Heart left ventricle (tissue), 16 donors: ENCODE data around the gene LAMB4. TPM values are rescaled to one million over a fixed set of nuclear protein-coding genes. Genes with fewer than 3 reads are reported as not detected.

Source experiments
- ATAC-seq, 4 donors: fragments of 200-7000 bp; cut with Tn5 transposase; one replicate each; pipeline ENCODE4 v1.9.1; 2020 to 2022; ENCODE audit warnings: moderate library complexity in 4 of 4, mild to moderate bottlenecking in 3 of 4, moderate number of reproducible peaks in 1 of 4
- DNase-seq, 5 donors: peaks; one replicate each; pipeline ENCODE4 v3.0.0-alpha.2; 2020
- H3K27ac ChIP-seq, 12 donors: fragments of 200-600 bp; sonication (generic) in 4 of 12; one replicate each; pipeline versions ENCODE4 v1.5.0 to v1.8.0; 2016 to 2022; ENCODE audit warnings: mild to moderate bottlenecking in 2 of 12
- H3K27me3 ChIP-seq, 9 donors: fragments of 200-600 bp; sonication (generic) in 2 of 9; one replicate each; pipeline versions ENCODE4 v1.5.1 to v1.8.0; 2016 to 2022; ENCODE audit warnings: mild to moderate bottlenecking in 3 of 9
- H3K36me3 ChIP-seq, 9 donors: fragments of 200-600 bp; sonication (generic) in 2 of 9; one replicate each; pipeline versions ENCODE4 v1.5.0 to v1.8.0; 2018 to 2022; ENCODE audit warnings: mild to moderate bottlenecking in 2 of 9
- H3K4me1 ChIP-seq, 12 donors: fragments of 200-600 bp; sonication (generic) in 4 of 12; one replicate each; pipeline versions ENCODE4 v1.5.0 to v1.8.0; 2016 to 2022; ENCODE audit warnings: mild to moderate bottlenecking in 3 of 12
- H3K4me3 ChIP-seq, 12 donors: fragments of 200-600 bp; sonication (generic) in 4 of 12; one replicate each; pipeline versions ENCODE4 v1.5.0 to v1.8.0; 2017 to 2022; ENCODE audit warnings: mild to moderate bottlenecking in 9 of 12, moderate library complexity in 4 of 12
- H3K9me3 ChIP-seq, 12 donors: fragments of 200-600 bp; sonication (generic) in 4 of 12; one replicate each; pipeline versions ENCODE4 v1.5.0 to v1.8.0; 2016 to 2022; ENCODE audit warnings: mild to moderate bottlenecking in 1 of 12
- CTCF ChIP-seq, 12 donors: fragments of 200-600 bp; sonication (generic) in 4 of 12; IDR thresholded peaks; one replicate each; pipeline versions ENCODE4 v1.5.0 to v1.8.0; 2018 to 2022; ENCODE audit warnings: antibody characterized with exemption in 12 of 12, mild to moderate bottlenecking in 5 of 12
- POLR2A ChIP-seq, 2 donors: fragments of 450-650 bp; IDR thresholded peaks; one replicate each; pipeline ENCODE4 v1.6.1; 2017; ENCODE audit warnings: antibody characterized with exemption in 2 of 2, mild to moderate bottlenecking in 2 of 2, moderate library complexity in 2 of 2
- WGBS, 4 donors: extraction: QIAGEN DNeasy Blood & Tissue Kit in 2 of 4; methylation state at CpG; one replicate each; pipeline versions ENCODE4 v1.1.5 to v1.1.7; 2013 to 2018; 5-methylcytosine and 5-hydroxymethylcytosine counted together
- intact Hi-C, 10 donors: fragments of 100-400 bp; cut with DNase I; formaldehyde crosslinking; loops; one replicate each; pipeline versions ENCODE4 v1.11.1 to v1.14.2; 2022
- polyA plus RNA-seq, 2 donors: library from polyadenylated mRNA; stranded (reverse); fragments of 200-250 nt; gene quantifications; one replicate each; pipeline ENCODE4 v1.2.3, GENCODE V29; 2013
- total RNA-seq, 9 donors: library from RNA; depleted of rRNA in 2 of 9; stranded (reverse); fragments of >200 nt in 2 of 9; fragmentation: NEBNext Ultra II Directional in 3 of 9; extraction: Animal tissue kit (Norgen Biotek cat#: 25700) in 3 of 9; gene quantifications; one replicate each; pipeline versions ENCODE4 v1.1.0 to v1.2.4, GENCODE V29; 2016 to 2023
- donor health status: ischemic (EF 13 %, LVEDD 7.1; RV severe dilation, severe dysfunction).
- donor health status: healthy with polysubstance abuse.
- donor health status: DM: no; HTN: yes; CAD: no.
- donor health status: DM: no; HTN: no; CAD: no.
- donor health status: ischemic (EF 25% LVEDD 6.9; RV normal size, moderate dysfunction).
- donor health status: ischemic (EF 25% LVEDD 5.7; RV mildly dilated, moderate dysfunction).
- donor health status: healthy.
- donor health status: DM: yes; HTN: yes; CAD: no.
- donor health status: ischemic (EF 35%, LVEDD 5.7; RV mildly dilated, moderate dysfunction).
- donor health status: nonischemic (EF 11% LVEDD 7.7; RV severe dilation, severe dysfunction).
- donor health status: DM: yes; HTN: yes; CAD: no.
- donor health status: PGD.
- donor health status: ischemic (EF 29% LVEDD 5.4; RV normal size, mild dysfunction).
- donor health status: nonischemic (EF 23%, LVEDD 6.1; RV moderate dilation, normal function).

Gene LAMB4
- total and polyA plus RNA-seq, 11 donors: 0.19 to 0.31 (median 0.26) TPM; not detected in 4

DNA sequence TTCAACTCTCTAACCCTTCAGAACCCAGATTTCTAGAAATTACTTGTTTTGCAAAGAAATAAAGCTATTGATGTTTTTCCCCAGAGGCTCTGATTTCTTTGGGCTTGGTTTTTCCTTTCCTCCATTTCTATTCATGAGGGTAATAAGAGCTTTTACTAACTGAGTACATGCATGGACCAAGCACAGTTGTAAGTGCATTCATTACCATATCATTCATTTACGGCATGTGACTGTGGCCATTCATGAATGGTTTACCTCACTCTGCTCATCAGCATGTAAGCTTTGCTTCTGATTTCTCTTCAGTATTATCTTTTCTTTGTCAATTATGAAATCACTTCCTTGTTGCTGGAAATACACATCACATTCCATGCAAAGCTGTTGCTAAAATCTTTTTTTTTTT lies 42.4 kb downstream of the LAMB4 start:
- intact Hi-C loops: no loop called here
- Histone ChIP-seq H3K36me3 (no peaks in the 10 kb centered on the region), H3K4me1 (no peaks in the 10 kb centered on the region), H3K27ac (no peak overlapping the region), H3K9me3 (no peaks in the 10 kb centered on the region), H3K27me3 (no peaks in the 10 kb centered on the region), H3K4me3 (no peak overlapping the region)
- no peak for DNase-seq
- no peak for ATAC-seq
- WGBS, 4 donors: 94 to 100% (median 96%) methylated on average over 1 of the region's 1 CpG
- no peak for TF ChIP-seq POLR2A (IDR thresholded peaks at IDR 0.05)
- no peak for TF ChIP-seq CTCF (IDR thresholded peaks at IDR 0.05)

- Histone ChIP-seq H3K4me1 (no peaks in the 10 kb centered on the region), H3K27me3 (no peaks in the 10 kb centered on the region), H3K27ac (no peak overlapping the region), H3K4me3 (no peak overlapping the region), H3K36me3 (no peaks in the 10 kb centered on the region), H3K9me3 (peaks cover 0 to 2% (median 0%) of the 10 kb centered on the region in 12 donors)
- TF ChIP-seq CTCF (IDR thresholded peaks at IDR 0.05) (no peak), POLR2A (IDR thresholded peaks at IDR 0.05) (no peak)
- intact Hi-C loops: no loop called here
- ATAC-seq (no peak), DNase-seq (no peak)
- 87 to 93% (median 89%) methylated on average over 2 of the region's 2 CpGs for WGBS, 4 donors
Observed at GRCh38 chr7:108086962-108087361, 43.2 kb downstream of the LAMB4 start.

- Histone ChIP-seq H3K4me1 (no peaks in the 10 kb centered on the region), H3K9me3 (peaks cover 0 to 6% (median 0%) of the 10 kb centered on the region in 12 donors), H3K36me3 (no peaks in the 10 kb centered on the region), H3K27me3 (no peaks in the 10 kb centered on the region), H3K27ac (no peak overlapping the region), H3K4me3 (no peak overlapping the region)
- intact Hi-C loops: no loop called here
- ATAC-seq (no peak), DNase-seq (no peak)
- 68 to 80% (median 73%) methylated on average over 2 of the region's 2 CpGs for WGBS, 4 donors
- TF ChIP-seq CTCF (IDR thresholded peaks at IDR 0.05): no peak
- TF ChIP-seq POLR2A (IDR thresholded peaks at IDR 0.05): no peak
Observed at GRCh38 chr7:108086546-108086945, 43.6 kb downstream of the LAMB4 start.

DNA sequence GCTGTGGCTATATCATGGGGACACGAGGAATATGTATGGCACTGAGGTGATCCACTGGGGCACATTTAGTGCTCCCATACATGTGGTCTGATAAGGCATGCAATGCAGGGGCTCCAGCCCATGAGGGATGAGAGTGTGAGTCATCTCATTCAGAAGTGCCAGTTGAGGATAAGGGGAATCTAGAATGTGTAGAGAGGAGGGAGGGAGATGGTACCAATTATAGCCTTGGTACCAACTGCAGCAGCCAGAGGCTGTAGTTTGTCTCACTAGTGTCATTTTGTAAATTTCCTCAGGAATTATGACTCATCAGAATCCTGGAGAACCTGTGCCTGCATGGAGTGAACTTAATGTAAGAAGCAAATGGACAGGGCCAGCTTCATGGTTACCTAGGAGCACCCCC lies 46.2 kb downstream of the LAMB4 start:
- Histone ChIP-seq H3K4me3 (no peak overlapping the region), H3K27ac (no peak overlapping the region), H3K4me1 (peaks cover 0 to 14% (median 7%) of the 10 kb centered on the region in 12 donors), H3K9me3 (peaks cover 0 to 9% (median 0%) of the 10 kb centered on the region in 12 donors), H3K27me3 (no peaks in the 10 kb centered on the region), H3K36me3 (no peaks in the 10 kb centered on the region)
- intact Hi-C loops: no loop called here
- TF ChIP-seq POLR2A (IDR thresholded peaks at IDR 0.05) (no peak), CTCF (IDR thresholded peaks at IDR 0.05) (no peak)
- ATAC-seq (no peak), DNase-seq (no peak)
- WGBS, 4 donors: 71 to 85% (median 78%) methylated on average over 1 of the region's 1 CpG
